NCI-H2227 treated with DMSO at 0.1 percent for 48 hours (cell line): ENCODE measurements around the gene OR2F1.

Experiments
- DNase-seq: peaks from one replicate; lab custom pipeline; 2025; lab: John Stamatoyannopoulos, UW

Gene OR2F1

DNA sequence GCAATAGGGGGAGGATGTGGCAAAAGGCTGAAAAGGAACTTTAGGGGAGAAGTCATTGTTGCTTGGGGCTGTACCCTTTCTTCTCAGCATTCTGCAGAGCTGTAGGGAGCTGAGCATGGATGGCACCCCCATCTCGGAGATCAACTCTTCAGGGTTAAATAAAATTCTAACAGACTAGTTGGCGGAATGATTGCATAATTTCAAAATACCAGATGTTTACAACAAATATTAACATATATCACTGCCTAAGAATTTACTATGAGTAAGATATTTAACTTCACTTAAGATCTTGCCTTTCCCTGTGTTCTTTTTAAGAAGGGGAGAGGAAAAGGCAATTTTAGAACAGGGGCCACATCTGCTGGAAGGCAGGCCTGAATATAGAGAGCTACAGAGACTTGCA lies 509 bp upstream of the OR2F1 start:
- DNase-seq = no peak

DNA sequence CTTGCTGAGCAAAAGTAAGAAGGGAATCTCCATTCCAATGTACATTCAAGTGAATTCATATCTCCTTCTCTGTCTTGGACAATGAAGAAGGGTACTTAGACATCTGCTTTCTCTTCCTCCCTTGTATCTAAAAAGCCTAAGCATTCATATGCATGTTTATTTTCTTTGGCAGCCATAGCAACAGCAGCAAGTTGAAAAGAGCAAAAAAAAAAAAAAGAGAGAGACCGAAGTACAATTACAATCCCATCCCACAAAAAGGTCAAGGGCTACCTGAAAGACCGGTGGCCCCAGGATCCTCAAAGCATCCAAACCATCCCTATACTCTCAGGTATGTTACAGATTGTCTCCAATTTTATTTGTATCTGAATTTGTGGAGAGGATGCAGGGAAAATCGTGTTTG lies 4.1 kb downstream of the OR2F1 start:
- no peak for DNase-seq

DNA sequence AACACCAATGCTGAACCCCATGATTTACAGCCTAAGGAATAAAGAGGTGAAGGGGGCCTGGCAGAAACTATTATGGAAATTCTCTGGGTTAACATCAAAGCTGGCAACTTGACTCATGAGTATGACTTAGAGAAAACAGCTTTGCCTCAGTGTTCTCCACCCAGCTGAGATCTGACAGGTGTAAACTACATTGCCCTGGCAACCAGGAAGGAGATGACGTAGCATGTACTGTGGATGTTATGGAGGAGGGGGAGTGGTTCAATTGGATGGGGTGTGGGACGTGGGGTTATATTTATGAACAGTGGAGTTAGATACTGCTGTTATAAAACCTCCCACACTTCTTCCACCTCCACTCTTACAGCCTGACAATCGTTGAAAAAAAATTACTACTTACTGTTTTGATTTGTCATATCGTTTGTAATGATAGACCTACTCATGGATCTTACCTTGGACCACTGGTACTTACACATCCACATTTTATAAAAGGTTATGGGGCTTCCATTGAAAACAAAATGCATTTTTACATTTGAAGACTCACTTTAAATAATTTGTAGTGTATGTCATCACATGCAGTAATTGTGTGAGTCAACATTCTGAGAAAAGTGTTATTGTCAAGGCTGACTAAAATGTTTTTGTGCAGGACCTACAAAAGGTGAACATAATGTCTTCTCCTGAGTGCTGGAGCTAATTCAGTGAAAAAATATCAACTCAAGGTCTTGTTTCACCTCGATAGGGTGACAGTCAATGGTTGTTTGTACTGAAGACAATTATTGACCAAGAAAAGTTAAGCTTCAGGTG lies 6.4 kb downstream of the OR2F1 start:
- no peak for DNase-seq

DNA sequence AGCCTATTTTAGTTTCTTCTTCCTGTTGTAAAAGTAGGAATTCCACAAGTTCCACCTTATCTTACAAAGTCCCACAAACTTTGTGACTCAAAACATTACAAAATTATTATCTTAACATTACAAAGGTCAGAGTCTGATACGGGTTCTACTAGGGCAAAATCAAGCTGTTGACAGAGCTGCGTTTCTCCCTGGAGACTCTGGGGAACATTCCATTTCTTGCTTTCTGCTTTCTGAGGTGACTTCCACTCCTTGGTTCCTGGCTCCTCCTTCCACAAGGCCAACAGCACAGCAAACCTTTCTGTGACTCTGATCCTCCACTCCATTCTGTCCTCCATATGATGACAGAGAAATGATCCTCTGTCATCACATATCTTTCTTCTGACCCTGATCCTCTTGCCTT lies 10.6 kb downstream of the OR2F1 start:
- no peak for DNase-seq

DNA sequence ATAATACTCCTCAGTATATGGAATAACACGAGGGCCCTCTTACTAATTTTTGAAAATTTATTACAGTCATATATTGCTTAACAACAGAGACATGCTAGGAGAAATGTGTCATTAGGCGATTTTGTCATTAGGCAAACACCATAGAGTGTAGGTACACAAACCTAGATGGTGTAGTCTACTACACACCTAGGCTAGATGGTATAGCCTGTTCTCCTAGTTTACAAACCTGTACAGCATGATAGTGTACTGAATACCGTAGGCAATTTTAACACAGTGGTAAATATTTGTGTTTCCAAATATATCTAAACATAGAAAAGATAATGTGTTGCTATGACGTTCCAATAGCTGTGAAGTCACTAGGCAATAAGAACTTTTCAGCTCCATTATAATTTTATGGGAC lies 12.8 kb downstream of the OR2F1 start:
- DNase-seq = no peak

DNA sequence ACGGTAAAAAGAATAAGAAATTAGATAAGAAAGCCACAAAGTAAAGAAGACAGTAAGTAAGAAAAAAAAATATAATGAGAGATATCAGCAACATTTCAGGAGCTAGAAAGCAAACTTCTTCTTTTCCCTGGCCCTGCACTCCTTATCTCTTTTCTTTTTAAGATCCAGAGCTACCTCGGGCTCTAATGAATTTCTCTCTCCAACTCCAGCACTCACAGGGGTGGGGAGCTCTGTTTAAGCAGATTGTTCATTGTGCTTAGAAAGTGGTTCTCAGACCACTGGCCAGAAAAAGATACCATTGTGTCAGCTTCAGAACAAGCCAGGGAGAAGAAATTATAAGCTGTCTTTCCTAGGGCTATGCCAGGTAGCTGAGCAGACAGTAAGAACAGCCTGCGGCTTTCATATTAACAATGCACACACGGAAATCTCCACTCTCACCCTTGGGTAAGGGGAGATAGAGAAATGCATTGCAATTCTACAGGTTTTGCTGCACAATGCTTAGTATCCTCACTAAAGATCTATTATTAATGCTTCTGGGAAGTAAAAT lies 19.3 kb downstream of the OR2F1 start:
- no peak for DNase-seq

DNA sequence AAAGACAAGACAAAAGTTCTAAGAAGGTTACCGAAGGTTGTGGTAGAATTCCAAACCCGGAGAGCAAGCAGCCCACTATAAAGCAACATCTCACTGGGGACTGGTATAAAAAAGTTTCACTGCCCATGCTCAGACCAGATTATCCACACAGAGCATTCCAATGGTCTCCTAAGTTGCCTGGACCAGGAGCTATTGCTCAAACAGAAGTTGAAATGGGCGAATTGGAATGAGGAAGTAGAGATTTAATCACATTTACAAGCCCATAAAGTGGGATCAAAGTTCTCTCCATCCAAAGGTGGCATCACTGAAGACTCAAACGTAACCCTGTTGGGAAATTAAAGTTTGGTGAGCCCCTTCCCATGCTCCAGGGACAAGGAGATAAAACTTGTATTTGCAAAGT lies 19.8 kb downstream of the OR2F1 start:
- no peak for DNase-seq

DNA sequence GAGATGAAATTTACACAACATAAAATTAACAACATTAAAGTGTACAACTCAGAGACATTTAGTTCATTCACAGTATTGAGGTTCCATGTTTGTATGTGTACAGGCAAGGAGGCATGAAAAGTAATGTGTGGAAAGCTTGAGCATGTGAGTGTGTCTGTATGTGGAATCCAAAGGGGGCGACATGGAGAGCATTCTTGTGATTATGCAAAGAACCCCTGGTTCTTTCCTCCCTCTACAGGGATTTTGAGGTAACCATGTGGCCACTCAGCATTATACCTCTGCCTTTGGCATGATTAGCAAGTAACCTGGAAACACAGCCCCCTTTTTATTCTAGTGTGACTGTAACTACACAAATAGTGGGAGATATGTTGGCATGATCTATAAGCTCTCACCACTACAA lies 21.0 kb downstream of the OR2F1 start:
- no peak for DNase-seq

DNA sequence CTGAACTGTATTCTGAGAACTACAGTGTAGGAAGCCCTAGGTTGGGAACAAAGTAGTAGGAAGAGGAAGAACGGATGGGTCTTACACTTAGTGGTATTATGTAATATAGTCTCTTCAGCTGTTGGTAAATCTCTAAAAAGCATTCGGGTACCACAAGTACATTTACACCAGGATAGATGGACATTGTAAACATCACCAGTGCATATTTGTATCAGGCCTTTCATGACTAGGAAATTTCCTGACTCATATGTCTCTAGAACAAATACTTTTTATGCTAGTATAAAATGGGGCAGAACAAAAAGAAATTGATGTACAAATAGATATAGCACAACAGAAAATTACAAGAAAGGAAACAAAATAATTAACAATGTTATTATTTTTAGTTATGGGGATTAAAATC lies 23.9 kb downstream of the OR2F1 start:
- DNase-seq = no peak

DNA sequence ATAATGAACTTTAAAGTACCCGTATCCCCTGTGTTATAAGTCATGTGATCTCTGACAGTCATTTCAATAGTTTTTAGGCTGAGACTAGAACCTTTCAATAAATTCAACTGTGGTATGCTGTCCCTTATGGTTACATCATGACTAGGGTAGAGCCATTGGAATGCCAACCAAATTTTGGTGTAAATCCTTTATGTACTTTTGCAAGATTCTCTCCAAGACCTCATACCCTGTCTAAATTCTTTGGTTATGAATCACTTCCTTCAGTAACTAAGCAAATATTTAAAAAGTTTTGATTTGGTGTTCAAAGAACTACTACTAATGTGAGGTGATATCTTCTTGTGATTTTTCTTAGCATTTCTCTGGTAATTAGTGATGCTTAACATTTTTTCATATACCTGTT lies 24.7 kb downstream of the OR2F1 start:
- DNase-seq = no peak

DNA sequence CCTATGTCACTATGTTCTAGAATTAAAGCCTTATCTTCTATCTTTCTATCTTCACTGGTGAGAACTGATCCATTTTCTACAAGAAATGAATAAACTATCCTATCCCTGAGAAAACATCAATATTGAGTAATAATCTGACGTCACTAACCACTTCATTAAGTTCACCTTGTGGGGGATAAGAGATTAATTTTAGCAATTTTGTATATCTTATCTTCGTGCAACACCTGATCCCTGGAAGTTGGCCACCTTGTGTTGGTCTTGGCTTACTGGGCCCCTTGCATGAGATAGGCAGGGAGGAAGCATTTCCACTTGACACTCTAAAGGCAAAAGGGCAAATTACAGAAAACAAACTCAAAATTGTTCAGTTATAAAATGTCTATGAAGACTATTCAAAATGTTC lies 25.4 kb downstream of the OR2F1 start:
- no peak for DNase-seq

DNA sequence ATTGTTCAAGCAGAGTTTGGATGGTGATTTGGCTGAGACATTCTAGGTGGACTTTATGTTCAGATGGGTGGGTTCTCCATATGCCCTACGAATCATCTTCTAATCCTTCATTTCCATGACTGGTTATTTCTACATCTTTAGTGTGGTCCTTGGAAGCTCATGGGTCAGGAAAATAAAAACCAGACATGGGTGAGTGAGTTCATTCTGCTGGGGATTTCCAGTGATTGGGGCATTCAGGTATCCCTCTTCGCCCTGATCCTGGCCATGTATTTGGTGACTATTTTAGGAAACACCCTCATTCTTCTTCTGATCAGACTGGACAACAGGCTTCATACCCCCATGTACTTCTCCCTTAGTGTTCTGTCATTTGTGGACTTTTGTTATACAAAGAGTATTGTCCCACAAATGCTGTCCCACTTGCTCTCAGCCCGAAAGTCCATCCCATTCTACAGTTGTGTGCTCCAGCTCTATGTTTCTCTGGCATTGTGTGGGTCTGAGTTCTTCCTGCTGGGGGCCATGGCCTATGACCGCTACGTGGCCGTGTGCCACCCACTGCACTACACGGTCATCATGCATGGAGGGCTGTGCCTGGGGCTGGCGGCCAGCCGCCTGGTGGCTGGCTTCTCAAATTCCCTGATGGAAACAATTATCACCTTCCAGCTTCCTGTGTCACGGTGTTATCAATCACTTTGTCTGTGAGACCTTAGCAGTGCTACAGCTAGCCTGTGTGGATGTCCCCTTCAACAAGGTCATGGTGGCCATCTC lies 26.3 kb downstream of the OR2F1 start:
- DNase-seq = no peak

DNA sequence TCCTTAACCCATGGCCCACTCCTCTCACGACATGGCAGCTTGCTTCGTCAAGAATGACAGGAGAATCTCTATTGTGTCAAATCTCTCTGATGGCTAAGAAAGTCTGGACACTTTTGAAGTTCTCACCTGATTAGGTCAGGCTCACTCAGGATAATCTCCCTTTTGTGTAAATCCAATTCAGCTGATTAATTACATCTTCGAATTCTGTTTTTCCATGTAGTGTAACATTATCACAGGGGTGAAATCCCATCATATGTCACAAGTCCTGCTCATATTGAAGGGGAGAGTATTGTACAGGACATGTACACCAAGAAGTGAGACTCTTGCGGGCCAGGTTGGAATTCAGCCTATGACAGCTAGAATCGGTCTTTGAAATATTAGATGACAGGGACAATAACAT lies 29.3 kb downstream of the OR2F1 start:
- no peak for DNase-seq

DNA sequence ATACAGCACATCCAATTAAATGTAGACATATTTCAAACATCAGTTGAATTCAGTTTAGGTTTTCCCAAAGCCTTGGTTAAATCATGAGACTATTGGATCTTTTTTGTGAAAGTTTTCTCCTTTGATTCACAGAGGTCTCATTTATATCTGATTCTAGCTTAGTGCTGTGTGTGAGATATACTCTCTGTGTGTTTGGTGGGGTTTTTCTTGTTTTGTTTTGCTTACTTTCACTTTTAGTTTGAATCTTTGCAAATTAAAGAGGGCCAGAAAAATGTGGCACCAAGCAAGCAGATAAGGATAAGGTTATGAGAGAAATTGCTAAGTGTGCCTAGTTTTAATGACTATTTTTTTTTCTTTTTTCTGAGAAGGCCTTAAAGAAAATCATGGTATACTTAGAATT lies 32.9 kb downstream of the OR2F1 start:
- DNase-seq = no peak

DNA sequence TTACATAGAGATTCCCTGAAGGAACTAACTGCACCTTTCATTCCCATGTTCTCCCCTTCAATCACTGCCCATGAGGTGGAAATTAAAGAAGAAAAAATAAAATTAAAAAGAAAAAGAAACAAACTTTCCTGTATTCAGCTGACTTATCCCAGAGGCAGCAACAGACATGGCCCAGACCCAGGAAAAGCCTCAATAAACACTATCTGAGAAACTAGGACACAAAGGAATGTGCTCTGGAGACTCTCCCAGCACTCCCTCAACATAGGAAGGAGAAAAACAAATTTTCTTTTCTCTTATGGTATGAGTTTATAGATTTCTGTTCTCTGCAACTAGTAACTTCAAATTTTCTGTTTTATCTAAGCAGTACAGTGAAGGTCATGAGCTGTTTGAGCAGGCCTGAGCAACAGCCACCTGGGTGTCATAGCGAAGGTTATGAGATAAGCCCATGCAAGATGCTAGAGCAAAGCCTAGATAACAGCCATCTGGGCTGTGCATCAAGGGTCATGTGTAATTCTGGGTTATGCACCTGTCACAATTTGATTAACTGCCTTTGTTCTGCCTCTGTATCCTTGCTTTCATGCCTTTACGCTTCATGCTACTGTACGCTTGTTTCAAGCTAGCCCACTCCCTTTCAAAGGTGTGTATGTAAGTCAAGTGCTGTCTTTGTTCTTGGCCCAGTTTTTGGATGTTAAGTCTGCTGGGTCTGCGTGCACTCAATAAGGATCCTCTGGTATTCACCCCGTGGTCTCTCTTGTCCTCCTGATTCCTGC lies 34.5 kb downstream of the OR2F1 start:
- no peak for DNase-seq

DNA sequence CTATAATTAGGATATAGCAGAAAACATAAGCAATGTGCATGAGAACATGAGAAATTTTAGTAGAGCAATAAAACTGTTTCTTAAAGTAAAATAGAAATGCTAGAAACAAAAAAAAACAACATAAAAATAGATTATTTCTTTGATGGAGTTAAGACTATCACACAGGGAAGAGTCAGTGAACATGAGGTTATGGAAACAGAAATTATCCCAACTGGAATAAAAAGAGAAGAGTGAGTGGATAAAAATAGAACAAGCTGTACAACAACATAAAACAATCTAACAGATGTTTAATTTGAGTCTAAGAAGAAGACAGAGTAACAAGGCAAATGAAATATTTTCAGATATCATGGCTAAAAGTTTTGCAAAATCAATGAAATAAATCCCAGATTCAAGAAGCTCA lies 38.0 kb downstream of the OR2F1 start:
- no peak for DNase-seq

DNA sequence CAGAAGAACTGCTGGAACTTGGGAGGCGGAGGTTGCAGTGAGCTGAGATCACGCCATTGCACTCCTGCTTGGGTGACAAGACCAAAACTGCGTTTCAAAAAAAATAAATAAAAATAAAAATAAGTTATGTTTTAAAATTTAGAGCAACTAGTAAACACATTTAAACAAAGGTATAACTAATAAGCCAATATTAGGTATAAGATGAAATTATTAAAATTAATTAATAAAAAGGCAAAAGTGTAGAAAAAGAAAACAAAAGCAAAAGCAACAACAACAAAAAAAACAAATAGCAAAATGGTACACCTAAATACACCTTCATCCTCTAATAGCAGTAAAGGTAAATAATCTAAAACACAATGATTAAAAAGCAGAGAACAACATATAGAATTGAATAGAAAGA lies 39.3 kb downstream of the OR2F1 start:
- no peak for DNase-seq

DNA sequence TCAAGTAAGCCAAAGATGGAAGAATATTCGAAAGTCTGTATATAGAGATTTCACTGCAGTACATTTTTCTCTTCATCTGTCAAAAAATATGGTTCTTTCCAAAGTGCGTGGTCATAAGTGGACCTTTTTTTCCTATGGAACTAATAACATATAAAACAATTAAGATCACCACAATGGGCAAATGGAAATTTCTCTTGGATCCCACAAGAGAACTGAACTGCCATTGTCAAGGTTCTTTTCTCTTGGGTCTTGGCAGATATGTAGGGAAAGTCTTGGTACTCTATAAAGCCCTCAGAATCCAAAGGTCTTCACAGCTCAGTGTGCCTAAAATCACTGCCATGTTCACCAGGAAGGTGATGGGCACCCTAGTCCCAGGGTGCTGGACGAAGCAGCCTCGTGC lies 45.4 kb downstream of the OR2F1 start, which contains the start of gene OR6B1:
Gene OR6B1, plus strand, starts transcription at position 301 of the 400 bp plus-strand sequence. CDS start 3,677 bp downstream, outside the sequence.
- no peak for DNase-seq

DNA sequence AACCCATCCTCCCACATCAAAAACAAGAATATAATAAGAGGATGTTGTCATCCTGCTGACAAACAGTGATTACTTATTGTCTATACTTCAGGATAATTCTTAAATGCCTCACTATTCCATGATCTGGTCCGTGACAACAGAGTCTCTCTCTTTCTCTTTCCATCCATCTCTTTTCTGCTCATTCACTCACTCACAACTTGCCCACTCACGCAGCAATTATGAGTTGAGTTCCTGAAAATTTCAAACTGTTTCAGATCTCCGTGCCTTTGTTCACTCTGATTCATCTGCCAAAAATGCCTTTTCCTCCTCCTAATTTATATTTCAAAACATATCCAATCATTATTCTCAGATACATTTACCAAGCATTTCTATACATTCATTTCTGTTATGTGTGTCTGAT lies 46.9 kb downstream of the OR2F1 start:
- no peak for DNase-seq

DNA sequence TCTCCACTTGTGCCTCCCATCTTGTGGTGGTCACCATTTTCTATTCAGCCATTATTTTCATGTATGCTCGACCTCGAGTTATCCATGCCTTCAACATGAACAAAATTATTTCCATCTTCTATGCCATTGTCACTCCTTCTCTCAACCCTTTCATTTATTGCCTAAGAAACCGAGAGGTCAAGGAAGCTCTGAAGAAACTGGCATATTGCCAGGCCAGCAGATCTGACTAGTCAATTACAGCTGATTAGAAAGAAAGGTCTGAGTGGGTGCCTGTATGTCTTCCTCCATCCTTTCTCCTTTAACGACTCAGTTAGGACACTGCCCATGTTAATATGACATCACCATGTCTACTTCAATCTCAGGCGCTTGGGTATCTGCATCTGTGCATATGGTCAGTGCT lies 50.1 kb downstream of the OR2F1 start:
- no peak for DNase-seq

DNA sequence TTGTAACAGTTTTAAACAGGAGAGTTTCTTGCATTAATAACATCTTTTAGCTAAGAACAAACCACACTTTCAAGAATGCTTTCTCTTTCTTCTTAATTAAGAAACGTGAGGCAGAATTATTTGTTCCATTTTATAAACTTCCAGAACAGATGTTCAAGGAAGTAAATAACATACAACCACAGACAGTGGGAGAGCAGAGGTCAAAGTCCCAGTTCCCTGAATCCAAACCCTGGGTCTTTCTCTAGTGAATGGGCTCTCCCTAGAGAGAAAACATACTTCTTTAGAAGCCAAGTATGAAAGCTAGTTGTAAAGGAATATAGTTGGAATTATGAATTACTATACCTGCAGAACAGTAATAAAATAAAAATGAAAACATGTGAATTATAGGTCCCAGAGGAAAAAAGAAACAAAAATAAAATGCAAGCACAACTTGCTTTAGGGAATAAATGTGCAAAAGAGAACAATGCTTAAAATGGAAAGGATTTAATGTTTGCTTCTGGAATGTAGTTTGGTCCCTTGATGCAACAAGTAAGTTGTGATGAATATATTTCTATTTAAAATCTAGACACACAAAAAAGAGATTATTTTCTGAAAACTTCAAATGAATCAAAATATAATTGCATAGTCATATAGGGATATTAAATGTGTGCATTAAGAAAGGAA lies 51.5 kb downstream of the OR2F1 start:
- no peak for DNase-seq

DNA sequence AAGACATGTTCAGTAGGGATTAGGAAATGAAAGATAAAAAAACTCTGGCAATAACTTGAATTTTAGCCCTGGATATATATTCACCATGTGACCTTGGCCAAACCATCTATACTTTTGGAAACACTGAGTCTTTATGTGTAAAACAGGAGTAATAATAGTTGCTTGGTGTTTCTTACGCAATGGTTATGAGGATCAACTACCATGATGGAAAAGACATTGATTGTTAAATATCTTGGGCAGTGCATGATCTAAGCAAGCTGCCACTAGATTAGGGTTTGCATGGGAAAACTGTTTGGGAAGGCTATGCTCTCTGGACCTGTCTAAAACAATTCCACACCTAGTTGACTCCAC lies 52.0 kb downstream of the OR2F1 start:
- no peak for DNase-seq
